DMS53 treated with DMSO at 0.1 percent for 48 hours (cell line): ENCODE results near the gene CHST11.

Experiments
- DNase-seq: peaks from one replicate; lab custom pipeline; 2025; ENCODE audit not compliant: unreplicated experiment; lab: John Stamatoyannopoulos, UW

The CHST11 gene

DNA sequence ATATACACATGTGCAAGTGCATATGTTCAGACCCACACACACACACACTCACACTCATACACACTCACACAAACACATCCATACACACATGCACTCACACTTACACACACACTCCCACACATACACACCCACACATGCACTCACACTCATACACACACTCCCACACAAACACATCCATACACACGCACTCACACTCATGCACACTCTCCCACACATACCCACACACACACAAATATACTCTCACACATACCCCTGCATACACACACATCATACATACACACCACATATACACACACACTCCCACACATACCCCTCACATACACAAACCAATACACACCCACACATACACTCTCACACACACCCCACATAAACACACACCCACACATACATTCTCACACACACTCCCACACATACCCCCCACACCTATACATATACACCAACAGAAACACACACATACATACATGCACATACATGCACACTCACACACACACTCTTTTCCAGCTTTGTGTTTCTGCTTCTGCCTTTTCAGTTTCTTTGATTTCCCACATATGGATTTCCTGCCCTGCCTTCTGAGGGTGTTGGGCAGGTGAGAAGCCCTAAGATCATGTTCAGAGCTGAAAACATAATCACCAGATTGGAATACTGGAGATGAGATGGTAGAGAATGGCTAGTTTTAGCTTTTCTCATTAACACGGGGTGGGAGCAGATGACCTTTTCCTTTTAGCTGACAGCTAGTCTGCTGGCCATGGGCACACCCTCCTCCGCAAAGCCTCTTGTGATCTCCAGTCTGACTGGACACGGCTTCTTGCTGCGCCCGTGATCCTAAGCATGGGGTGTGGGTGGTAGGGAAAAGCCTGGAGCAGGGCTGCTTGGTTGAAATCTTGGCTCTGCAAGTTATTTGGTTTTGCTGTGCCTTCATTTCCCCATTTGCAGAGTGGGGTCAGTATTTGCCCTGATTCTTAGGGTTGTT is 214.0 kb downstream of the CHST11 start:
- DNase-seq: no peak

- DNase-seq: peak; percentile 72
Observed at GRCh38 chr12:104671409-104672095, 214.8 kb downstream of the CHST11 start.

DNA sequence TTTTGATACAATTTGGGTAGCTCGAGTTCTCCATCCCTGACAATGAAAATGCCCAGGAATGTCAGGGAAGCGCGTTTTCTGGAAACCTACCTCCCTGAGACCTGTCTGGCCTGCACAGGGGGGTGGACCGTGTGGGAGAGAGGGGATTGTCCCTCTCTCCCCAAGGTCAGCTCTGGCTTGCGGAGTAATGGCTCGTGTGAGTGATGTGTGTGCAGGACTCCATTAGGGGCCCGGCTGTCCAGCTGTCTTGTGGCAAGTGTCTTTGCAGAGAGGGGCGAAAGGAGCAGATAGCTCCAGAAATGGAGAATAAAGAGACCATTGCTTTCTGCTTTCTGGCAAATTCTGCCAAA is 215.3 kb downstream of the CHST11 start:
- no peak for DNase-seq

DNA sequence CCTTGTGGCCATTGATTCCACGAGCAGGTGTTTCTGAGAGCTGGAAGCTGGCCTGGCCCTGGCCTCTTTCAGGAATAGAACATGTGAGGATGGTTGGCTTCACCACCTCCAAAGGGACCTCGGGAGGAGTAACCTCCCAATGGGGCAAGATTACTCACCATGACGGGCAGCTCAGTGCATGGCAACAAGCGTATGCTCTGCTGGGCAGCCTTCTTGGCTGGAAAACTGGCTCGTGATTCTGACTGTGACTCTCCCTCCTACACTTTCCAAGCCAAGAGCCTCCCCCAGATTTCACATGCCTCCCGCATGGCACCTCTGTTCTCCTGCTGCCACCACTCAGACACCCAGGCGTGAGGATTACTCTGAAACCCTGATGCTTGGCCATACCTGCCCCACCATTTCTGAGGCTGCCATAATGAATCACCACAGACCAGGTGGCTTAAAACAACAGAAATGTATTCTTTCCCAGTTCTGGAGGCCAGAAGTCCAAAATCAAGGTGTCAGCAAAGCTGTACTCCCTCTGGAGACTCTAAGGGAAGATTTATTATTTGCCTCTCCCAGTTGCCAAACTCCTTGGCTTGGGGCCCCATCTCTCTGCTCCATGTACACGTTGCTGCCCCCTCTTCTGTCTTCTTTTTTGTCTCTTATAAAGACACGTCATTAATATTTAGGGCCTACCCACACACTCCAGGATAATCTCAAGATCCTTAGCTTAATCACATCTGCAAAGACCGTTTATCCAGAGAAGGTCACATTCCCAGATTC is 215.9 kb downstream of the CHST11 start:
- DNase-seq: no peak

- DNase-seq: no peak
Observed at GRCh38 chr12:104673294-104673693, 216.5 kb downstream of the CHST11 start.

DNA sequence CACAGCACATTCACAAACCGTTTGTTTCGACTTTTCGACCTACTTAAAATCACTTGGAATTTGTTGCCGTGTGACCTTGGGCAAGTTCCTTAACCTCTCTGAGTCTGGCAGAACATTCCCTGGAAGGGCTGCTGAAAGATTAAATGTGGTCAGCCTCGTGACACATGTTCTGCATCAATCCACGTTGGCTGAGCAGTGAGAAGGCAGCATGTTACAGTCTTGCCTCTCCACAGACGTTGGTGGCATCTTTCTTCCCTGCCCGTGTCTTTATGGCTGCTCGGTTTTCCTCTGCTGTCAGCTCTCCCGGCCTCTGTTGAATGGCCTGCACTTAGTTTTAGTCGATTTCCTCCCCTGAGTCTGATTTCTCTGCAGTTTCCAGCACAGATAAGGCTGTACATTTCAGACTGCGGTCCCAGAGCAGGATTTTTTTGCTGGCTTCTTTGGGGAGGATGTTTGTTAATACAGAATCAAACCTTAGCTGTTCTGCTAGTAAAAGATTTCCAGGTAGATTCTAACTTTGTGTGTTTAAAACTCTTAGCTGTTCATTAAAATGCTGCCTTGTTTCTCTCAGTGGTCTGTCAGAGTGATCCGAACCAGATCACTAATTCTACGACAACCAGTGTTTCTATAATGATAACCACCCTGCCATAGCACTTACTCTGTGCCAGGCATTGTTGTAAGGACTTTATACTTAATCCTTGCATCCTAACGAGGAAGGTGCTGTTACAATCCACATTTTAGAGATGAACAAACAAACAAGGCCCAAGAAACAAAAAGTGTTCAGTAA is 217.1 kb downstream of the CHST11 start:
- no peak for DNase-seq

DNA sequence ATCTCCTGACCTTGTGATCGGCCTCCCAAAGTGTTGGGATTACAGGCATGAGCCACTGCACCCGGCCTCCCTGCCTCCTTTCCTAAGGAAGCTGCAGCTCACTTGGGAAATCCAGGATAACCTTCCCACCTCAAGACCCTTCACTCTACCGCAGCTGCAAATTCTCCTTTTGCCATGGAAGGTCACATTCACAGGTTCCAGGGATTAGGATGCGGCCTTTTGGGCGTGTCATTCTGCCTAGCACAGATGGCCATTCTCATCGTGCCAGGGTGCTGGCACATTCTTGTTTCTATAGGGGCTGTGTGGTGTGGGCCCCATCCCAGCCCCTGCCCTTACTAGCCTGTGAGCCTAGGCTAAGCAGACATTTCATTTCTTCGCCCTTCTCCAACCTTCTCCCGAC is 219.9 kb downstream of the CHST11 start:
- DNase-seq: no peak

DNA sequence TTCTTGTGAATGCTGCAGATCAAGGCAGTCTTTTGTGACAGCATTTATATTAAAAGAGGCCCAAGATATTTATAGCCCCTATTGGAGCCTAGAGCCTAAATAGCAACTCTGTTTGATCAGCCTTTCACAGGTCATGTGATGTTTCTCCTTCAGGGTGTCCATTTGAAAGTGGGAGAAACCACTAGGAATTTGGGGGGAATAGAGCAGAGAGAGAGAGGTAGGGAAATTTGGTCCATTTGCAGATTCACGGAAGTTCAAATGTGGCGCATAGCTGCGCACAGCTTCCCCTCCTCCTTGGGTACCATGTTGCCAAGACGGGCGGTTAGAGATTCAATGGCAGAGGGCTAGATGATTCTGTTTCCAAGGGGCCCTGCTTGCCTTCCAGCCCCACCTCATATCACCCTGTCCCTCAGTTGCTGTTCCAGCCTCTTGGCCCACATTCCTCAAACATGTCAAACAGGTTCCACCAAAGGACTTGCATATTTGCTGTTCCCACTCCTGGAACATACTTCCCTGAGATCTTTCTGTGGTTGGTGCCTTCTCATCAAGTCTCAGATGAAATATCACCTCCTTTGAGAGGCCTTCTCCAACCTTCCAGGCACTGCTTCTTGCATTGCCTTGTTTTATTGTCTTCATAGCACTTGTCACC is 220.8 kb downstream of the CHST11 start:
- DNase-seq: peak; percentile 10

GRCh38 chr12:104680070-104680469 is 223.3 kb downstream of the CHST11 start:
- peak; percentile 18 for DNase-seq

DNA sequence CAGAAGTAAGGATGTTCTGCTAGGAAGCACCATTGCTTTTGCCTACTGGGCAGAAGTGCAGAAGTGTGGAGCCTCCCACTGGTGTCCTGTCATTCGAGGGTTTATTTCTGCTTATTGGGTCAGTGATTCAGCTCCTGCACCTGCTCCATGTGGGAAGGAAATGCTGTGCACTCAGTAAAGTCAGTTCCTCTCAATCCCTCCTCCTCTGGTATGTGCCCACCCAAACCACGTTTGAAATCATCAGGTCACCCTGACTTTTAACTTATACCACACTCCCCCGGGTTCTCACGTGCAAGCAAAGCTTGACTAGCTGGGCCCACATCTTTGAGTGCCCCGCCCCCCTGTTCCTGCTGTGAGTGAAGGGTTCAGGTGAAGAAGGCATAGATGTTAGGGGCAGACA is 223.7 kb downstream of the CHST11 start:
- DNase-seq: no peak

- no peak for DNase-seq
Observed at GRCh38 chr12:104681012-104681690, 224.4 kb downstream of the CHST11 start.

DNA sequence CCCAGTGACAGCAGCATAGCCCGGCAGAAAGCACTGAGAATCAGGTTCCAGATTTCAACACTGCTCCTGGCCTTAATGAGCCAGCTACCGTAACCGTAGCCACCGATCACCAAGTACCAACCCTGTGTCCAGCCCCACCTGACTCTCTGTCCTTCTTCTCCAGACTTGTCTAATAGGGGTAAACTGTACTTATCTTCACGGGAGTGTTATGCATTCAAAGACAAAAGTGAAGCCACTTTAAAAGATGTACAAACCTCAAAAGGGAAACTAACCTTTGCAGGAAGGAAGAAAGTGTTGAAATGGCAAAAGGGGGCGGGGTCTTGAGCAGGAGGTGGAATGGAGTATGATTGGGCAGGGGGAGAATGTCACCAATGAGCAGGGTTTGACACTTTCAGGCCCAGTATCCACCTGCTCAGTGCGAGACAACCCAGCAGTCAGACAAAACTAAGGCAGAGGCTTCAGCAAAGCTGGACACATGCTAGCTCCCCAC is 226.1 kb downstream of the CHST11 start:
- DNase-seq: no peak

- DNase-seq: no peak
Observed at GRCh38 chr12:104683831-104684503, 227.2 kb downstream of the CHST11 start.

DNA sequence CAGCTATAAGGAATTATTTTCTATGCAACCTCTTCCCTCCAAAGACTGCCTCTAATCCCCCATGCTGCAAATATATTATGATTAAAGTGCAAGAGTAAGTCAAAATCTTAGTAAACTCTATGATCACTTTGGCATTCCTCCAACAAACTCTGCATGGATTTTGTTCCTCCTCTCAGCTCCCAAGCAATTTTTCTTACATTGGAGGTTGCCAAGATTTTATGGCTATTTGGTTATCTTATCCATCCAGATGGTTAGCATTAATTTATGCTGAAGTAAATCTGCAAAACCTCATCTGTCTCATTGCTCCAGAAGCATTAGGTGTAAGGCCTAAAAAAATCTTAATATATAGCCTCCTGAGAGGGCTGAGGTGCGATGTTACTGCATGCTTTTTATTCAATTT is 228.1 kb downstream of the CHST11 start:
- no peak for DNase-seq

- DNase-seq: no peak
Observed at GRCh38 chr12:104685366-104685765, 228.6 kb downstream of the CHST11 start.

DNA sequence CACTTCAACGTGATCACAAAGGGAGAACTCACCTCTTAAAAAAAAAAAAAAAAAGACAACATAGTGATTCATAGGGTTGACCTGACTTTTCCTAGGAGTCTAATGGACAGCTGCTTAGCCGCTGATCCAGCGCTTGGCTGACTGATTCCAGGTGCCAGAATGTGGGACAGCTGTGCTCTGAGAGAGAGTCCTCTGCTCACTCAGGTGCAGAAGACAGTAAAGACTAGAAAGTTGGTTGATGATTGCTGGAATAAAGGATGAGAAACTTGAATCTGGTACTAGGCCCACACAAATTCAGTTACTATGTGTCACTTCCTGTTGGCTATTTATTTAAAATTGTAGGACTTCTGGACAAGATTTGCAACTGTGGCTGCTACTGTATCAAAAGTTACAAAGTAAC is 229.4 kb downstream of the CHST11 start:
- no peak for DNase-seq

DNA sequence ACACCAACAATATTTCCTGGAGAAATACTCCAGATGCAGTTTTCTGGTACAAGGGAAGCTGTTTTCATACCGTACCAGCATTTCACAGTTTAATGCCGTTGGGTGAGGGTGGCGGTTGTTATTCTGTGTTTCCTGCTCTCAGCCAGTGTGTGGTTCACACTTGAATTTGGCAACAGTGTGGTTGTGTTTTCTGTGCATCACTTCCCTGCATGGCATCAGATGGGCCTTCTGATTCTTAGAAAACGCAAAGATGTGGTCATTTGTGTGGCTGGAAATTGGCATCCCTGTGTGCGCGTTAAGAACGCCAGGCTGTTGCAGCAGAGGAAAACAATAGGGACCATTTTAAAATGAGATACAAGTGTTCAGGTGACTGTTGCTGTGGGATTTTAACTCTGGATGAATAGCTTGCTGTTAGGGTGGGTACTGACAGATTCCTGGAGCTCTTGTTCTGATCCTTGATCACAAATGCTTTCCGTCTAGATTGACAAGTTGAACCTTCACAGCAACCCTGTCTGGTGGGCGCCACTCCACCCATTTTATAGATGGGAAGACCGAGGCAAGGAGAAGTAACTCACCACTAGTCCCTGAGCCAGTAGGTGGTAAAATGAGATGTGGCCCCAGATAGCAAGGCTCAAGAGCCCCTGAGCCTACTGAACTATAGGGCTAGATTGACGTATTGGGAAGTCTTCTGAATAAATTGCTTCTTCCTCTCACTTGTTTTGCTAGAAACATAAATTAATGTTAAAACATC is 231.2 kb downstream of the CHST11 start:
- no peak for DNase-seq

- no peak for DNase-seq
Observed at GRCh38 chr12:104689635-104690034, 232.9 kb downstream of the CHST11 start.
